ENCODE results near the gene RFNG. TPM values are rescaled to one million over a fixed set of nuclear protein-coding genes. Genes with fewer than 3 reads are reported as not detected.

RFNG gene
- total and polyA plus RNA-seq, 2 of the 13 experiments (the other 11 are each of a cell fraction or from before 2014, with no cell fraction given), result 61.4 to 64.0 TPM

- peak; percentile 10; the same call in 1 of the 2 replicates for TF ChIP-seq FOSL2 (CRISPR knock-in tag; IDR thresholded peaks at IDR 0.05)
- TF ChIP-seq ASH2L (IDR thresholded peaks at IDR 0.05; ENCODE audit: insufficient read length, low read depth, low read length), result peak; percentile 8
- TF ChIP-seq E2F1 (CRISPR knock-in tag; IDR thresholded peaks at IDR 0.05), result peak; percentile 18; the same call in 1 of the 2 replicates
- TF ChIP-seq MXD1 (CRISPR knock-in tag; IDR thresholded peaks at IDR 0.05), result peak; percentile 8; the same call in 1 of the 2 replicates
- no peak for TF ChIP-seq KDM1A (CRISPR knock-in tag; IDR thresholded peaks at IDR 0.05)
- TF ChIP-seq TBP (CRISPR knock-in tag; IDR thresholded peaks at IDR 0.05), result no peak
- no peak for TF ChIP-seq ZBTB7A (CRISPR knock-in tag; IDR thresholded peaks at IDR 0.05)
- TF ChIP-seq NFRKB (IDR thresholded peaks at IDR 0.05), result no peak
- no peak for TF ChIP-seq ZNF33A (CRISPR knock-in tag; IDR thresholded peaks at IDR 0.05; ENCODE audit: borderline replicate concordance)
- TF ChIP-seq ZIK1 (CRISPR knock-in tag; IDR thresholded peaks at IDR 0.05; ENCODE audit: borderline replicate concordance, low read depth), result no peak
- TF ChIP-seq ZNF816 (CRISPR knock-in tag; IDR thresholded peaks at IDR 0.05; ENCODE audit: borderline replicate concordance), result peak; percentile 26; the same call in 1 of the 2 replicates
- TF ChIP-seq SOX13 (IDR thresholded peaks at IDR 0.05), result no peak
- TF ChIP-seq SOX13 (CRISPR knock-in tag; conservative IDR thresholded peaks at IDR 0.05 in 1 of 2, IDR thresholded peaks at IDR 0.05 in 1 of 2), result no peak
- TF ChIP-seq ZNF207 (IDR thresholded peaks at IDR 0.05; ENCODE audit: borderline replicate concordance), result no peak
- TF ChIP-seq ZNF597 (CRISPR knock-in tag; IDR thresholded peaks at IDR 0.05), result no peak
- TF ChIP-seq SYNCRIP (IDR thresholded peaks at IDR 0.05; ENCODE audit: insufficient read depth, low read depth, low read length), result no peak
- no peak for TF ChIP-seq ZNF780A (CRISPR knock-in tag; IDR thresholded peaks at IDR 0.05)
- TF ChIP-seq ZNF225 (CRISPR knock-in tag; IDR thresholded peaks at IDR 0.05), result no peak
- TF ChIP-seq ZBTB7B (CRISPR knock-in tag; IDR thresholded peaks at IDR 0.05), result no peak; the same call in 1 of the 2 replicates
- TF ChIP-seq IKZF4 (CRISPR knock-in tag; IDR thresholded peaks at IDR 0.05; ENCODE audit: borderline replicate concordance, low read depth, not compliant biosample characterization), result no peak
- TF ChIP-seq NR2C2 (CRISPR knock-in tag; IDR thresholded peaks at IDR 0.05; ENCODE audit: borderline replicate concordance), result 0 out of 2 replicates have a peak, but pooled peaks have one; percentile 37
- TF ChIP-seq ESRRA (CRISPR knock-in tag; IDR thresholded peaks at IDR 0.05; ENCODE audit: low read depth), result peak; percentile 68; the same call in 1 of the 2 replicates
- TF ChIP-seq ZNF713 (CRISPR knock-in tag; IDR thresholded peaks at IDR 0.05), result no peak
- no peak for TF ChIP-seq RELA (CRISPR knock-in tag; IDR thresholded peaks at IDR 0.05)
- TF ChIP-seq ATF2 (CRISPR knock-in tag; IDR thresholded peaks at IDR 0.05), result no peak
These were observed 47.5 kb upstream of the RFNG start (continued) for GRCh38 chr17:82098939-82099763.
